ENCODE data around the gene DLEC1.

DLEC1 gene

DNA sequence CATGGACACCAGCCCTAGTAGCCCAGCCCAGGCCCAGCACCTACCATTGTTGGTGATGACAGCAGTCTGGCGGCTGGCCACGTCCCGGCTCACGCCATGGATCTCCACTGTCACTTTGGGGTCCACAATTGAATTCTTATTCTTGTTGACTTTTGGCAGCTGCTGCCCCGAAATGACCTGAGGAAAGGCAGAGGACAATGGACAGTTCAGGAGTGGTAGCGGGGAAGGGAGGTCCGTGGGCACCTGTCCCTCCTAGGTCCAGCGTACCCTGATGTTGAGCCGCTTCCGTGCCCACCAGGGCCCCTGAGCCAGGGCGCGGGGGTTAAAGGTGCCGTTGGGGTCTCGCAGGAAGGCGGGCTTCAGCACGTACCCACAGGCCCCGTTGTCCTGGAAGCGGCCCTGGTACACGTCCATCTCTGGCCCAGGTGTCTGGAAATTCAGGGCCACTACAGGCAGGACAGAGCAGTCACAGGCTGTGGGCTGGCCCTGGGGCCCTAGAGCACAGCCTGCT, 30.8 kb upstream of the DLEC1 start:
- H3K9ac ChIP-seq (ENCODE audit: low read length in 2 of 2): no peak overlapping the region
- H3K36me3 ChIP-seq (ENCODE audit: control insufficient read depth in 2 of 2, insufficient read depth in 2 of 2, low read length in 2 of 2): peaks cover 14 to 37% of the 10 kb centered on the region in 2 donors
- H3K27ac ChIP-seq (ENCODE audit: low read length): no peak overlapping the region
- peaks cover 11% of the 10 kb centered on the region for H3K4me1 ChIP-seq (ENCODE audit: control insufficient read depth, insufficient read depth, low read length)
- no peak overlapping the region for H3K4me3 ChIP-seq (ENCODE audit: low read length in 2 of 2)
- no peaks in the 10 kb centered on the region for H3K27me3 ChIP-seq (ENCODE audit: control insufficient read depth in 1 of 2, insufficient read depth in 2 of 2, low read length in 2 of 2)
- H3K9me3 ChIP-seq (ENCODE audit: control insufficient read depth in 2 of 2, low read length in 2 of 2): no peaks in the 10 kb centered on the region

GRCh38 chr3:38008971-38009580, 29.9 kb upstream of the DLEC1 start:
- no peaks in the 10 kb centered on the region for H3K9me3 ChIP-seq (ENCODE audit: control insufficient read depth in 2 of 2, low read length in 2 of 2)
- peaks cover 5% of the 10 kb centered on the region for H3K4me1 ChIP-seq (ENCODE audit: control insufficient read depth, insufficient read depth, low read length)
- no peak overlapping the region for H3K4me3 ChIP-seq (ENCODE audit: low read length in 2 of 2)
- H3K27ac ChIP-seq (ENCODE audit: low read length): no peak overlapping the region
- no peak overlapping the region for H3K9ac ChIP-seq (ENCODE audit: low read length in 2 of 2)
- H3K36me3 ChIP-seq (ENCODE audit: control insufficient read depth in 2 of 2, insufficient read depth in 2 of 2, low read length in 2 of 2): peaks cover 14 to 41% of the 10 kb centered on the region in 2 donors
- H3K27me3 ChIP-seq (ENCODE audit: control insufficient read depth in 1 of 2, insufficient read depth in 2 of 2, low read length in 2 of 2): no peaks in the 10 kb centered on the region

- no peaks in the 10 kb centered on the region for H3K4me1 ChIP-seq (ENCODE audit: control insufficient read depth, insufficient read depth, low read length)
- H3K27me3 ChIP-seq (ENCODE audit: control insufficient read depth in 1 of 2, insufficient read depth in 2 of 2, low read length in 2 of 2): no peaks in the 10 kb centered on the region
- peaks cover 14 to 44% of the 10 kb centered on the region in 2 donors for H3K36me3 ChIP-seq (ENCODE audit: control insufficient read depth in 2 of 2, insufficient read depth in 2 of 2, low read length in 2 of 2)
- H3K9me3 ChIP-seq (ENCODE audit: control insufficient read depth in 2 of 2, low read length in 2 of 2): no peaks in the 10 kb centered on the region
- no peak overlapping the region for H3K4me3 ChIP-seq (ENCODE audit: low read length in 2 of 2)
- no peak overlapping the region for H3K9ac ChIP-seq (ENCODE audit: low read length in 2 of 2)
- H3K27ac ChIP-seq (ENCODE audit: low read length): no peak overlapping the region
Observed at GRCh38 chr3:38009807-38010591, 29.0 kb upstream of the DLEC1 start.

GRCh38 chr3:38011111-38011510, 27.9 kb upstream of the DLEC1 start:
- Histone ChIP-seq H3K9ac (ENCODE audit: low read length in 2 of 2) (no peak overlapping the region), H3K9me3 (ENCODE audit: control insufficient read depth in 2 of 2, low read length in 2 of 2) (peaks cover 0 to 5% of the 10 kb centered on the region in 2 donors), H3K4me1 (ENCODE audit: control insufficient read depth, insufficient read depth, low read length) (no peaks in the 10 kb centered on the region), H3K27ac (ENCODE audit: low read length) (no peak overlapping the region), H3K36me3 (ENCODE audit: control insufficient read depth in 2 of 2, insufficient read depth in 2 of 2, low read length in 2 of 2) (peaks cover 24 to 52% of the 10 kb centered on the region in 2 donors), H3K27me3 (ENCODE audit: control insufficient read depth in 1 of 2, insufficient read depth in 2 of 2, low read length in 2 of 2) (no peaks in the 10 kb centered on the region), H3K4me3 (ENCODE audit: low read length in 2 of 2) (no peak overlapping the region)

GRCh38 chr3:38015485-38015884, 23.5 kb upstream of the DLEC1 start:
- Histone ChIP-seq H3K27me3 (ENCODE audit: control insufficient read depth in 1 of 2, insufficient read depth in 2 of 2, low read length in 2 of 2) (no peaks in the 10 kb centered on the region), H3K9ac (ENCODE audit: low read length in 2 of 2) (no peak overlapping the region)

DNA sequence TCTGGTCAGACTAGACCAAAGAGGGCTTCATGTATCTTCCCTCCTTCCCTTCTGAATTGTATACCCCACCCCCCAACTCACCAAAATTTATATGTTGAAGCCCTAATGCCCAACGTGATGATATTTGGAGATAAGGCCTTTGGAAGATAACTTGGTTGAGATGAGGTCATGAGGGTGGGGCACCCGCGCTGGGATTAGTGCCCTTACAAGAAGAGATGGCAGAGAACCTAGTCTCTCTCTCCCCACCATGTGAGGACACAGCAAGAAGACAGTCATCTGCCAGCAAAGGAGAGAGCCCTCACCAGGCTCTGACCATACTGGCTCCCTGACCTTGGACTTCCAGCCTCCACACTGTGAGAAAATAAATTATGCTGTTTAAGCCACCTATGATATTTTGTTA, 23.0 kb upstream of the DLEC1 start:
- H3K4me3 ChIP-seq (ENCODE audit: low read length in 2 of 2): no peak overlapping the region
- peaks cover 0 to 14% of the 10 kb centered on the region in 2 donors for H3K9me3 ChIP-seq (ENCODE audit: control insufficient read depth in 2 of 2, low read length in 2 of 2)
- H3K27me3 ChIP-seq (ENCODE audit: control insufficient read depth in 1 of 2, insufficient read depth in 2 of 2, low read length in 2 of 2): no peaks in the 10 kb centered on the region
- H3K4me1 ChIP-seq (ENCODE audit: control insufficient read depth, insufficient read depth, low read length): no peaks in the 10 kb centered on the region
- H3K9ac ChIP-seq (ENCODE audit: low read length in 2 of 2): no peak overlapping the region
- peaks cover 29 to 52% of the 10 kb centered on the region in 2 donors for H3K36me3 ChIP-seq (ENCODE audit: control insufficient read depth in 2 of 2, insufficient read depth in 2 of 2, low read length in 2 of 2)
- H3K27ac ChIP-seq (ENCODE audit: low read length): no peak overlapping the region

More at GRCh38 chr3:38015485-38015884, 23.5 kb upstream of the DLEC1 start:
- H3K27ac ChIP-seq (ENCODE audit: low read length): no peak overlapping the region
- H3K9me3 ChIP-seq (ENCODE audit: control insufficient read depth in 2 of 2, low read length in 2 of 2): peaks cover 0 to 14% of the 10 kb centered on the region in 2 donors
- peaks cover 29 to 54% of the 10 kb centered on the region in 2 donors for H3K36me3 ChIP-seq (ENCODE audit: control insufficient read depth in 2 of 2, insufficient read depth in 2 of 2, low read length in 2 of 2)
- no peaks in the 10 kb centered on the region for H3K4me1 ChIP-seq (ENCODE audit: control insufficient read depth, insufficient read depth, low read length)
- no peak overlapping the region for H3K4me3 ChIP-seq (ENCODE audit: low read length in 2 of 2)

- Histone ChIP-seq H3K27me3 (ENCODE audit: control insufficient read depth in 1 of 2, insufficient read depth in 2 of 2, low read length in 2 of 2) (no peaks in the 10 kb centered on the region), H3K27ac (ENCODE audit: low read length) (no peak overlapping the region), H3K9me3 (ENCODE audit: control insufficient read depth in 2 of 2, low read length in 2 of 2) (peaks cover 0 to 14% of the 10 kb centered on the region in 2 donors), H3K4me1 (ENCODE audit: control insufficient read depth, insufficient read depth, low read length) (no peaks in the 10 kb centered on the region), H3K9ac (ENCODE audit: low read length in 2 of 2) (no peak overlapping the region), H3K36me3 (ENCODE audit: control insufficient read depth in 2 of 2, insufficient read depth in 2 of 2, low read length in 2 of 2) (peaks cover 28 to 48% of the 10 kb centered on the region in 2 donors), H3K4me3 (ENCODE audit: low read length in 2 of 2) (no peak overlapping the region)
Observed at GRCh38 chr3:38016410-38016809, 22.6 kb upstream of the DLEC1 start.

- Histone ChIP-seq H3K4me1 (ENCODE audit: control insufficient read depth, insufficient read depth, low read length) (no peaks in the 10 kb centered on the region), H3K9ac (ENCODE audit: low read length in 2 of 2) (no peak overlapping the region), H3K27me3 (ENCODE audit: control insufficient read depth in 1 of 2, insufficient read depth in 2 of 2, low read length in 2 of 2) (no peaks in the 10 kb centered on the region), H3K36me3 (ENCODE audit: control insufficient read depth in 2 of 2, insufficient read depth in 2 of 2, low read length in 2 of 2) (peaks cover 25 to 46% of the 10 kb centered on the region in 2 donors), H3K27ac (ENCODE audit: low read length) (no peak overlapping the region), H3K4me3 (ENCODE audit: low read length in 2 of 2) (no peak overlapping the region), H3K9me3 (ENCODE audit: control insufficient read depth in 2 of 2, low read length in 2 of 2) (peaks cover 0 to 14% of the 10 kb centered on the region in 2 donors)
Observed at GRCh38 chr3:38016847-38017444, 22.1 kb upstream of the DLEC1 start.

DNA sequence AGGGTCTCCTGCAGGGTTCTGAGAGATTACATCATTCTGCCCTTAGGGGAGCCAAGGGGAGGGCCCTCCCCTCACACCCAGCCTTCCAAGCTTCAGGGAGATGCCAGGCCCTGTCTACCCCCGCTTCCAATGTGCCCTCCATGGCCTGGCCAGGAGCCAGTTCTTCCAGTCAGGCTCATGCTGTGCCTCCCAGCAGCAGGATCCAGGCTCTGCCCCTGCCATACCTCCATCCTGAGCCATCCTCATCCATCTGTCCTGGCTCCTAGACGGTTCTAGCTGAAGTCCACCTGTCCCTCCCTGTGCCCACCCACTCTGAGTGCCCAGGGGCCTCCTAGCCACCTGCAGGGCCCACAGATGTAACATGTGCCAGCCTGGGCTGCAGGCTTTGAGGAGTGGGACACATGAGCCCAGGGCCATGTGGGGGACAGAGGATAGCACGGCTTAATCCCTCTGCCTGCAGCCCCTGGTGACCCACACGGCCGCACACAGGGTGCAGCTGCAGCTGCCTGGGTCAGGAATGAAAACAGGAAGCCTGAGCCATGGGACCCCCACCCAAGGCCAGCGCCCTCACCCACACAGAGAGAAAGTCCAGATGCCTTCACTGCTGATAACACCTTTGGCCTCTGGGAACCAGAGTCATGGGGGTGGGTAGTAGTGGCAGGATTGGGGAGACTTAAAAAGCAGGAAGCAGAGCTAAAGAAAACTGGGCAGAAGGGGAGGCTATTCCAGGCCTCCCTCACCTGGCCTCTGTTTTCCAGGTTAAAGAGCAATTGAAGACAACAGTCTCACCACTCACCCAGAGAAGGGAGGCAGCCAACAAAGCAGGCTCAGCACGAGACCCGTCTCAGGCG, 21.3 kb upstream of the DLEC1 start:
- Histone ChIP-seq H3K4me3 (ENCODE audit: low read length in 2 of 2) (no peak overlapping the region), H3K27ac (ENCODE audit: low read length) (no peak overlapping the region), H3K36me3 (ENCODE audit: control insufficient read depth in 2 of 2, insufficient read depth in 2 of 2, low read length in 2 of 2) (peaks cover 25 to 46% of the 10 kb centered on the region in 2 donors), H3K9ac (ENCODE audit: low read length in 2 of 2) (no peak overlapping the region), H3K27me3 (ENCODE audit: control insufficient read depth in 1 of 2, insufficient read depth in 2 of 2, low read length in 2 of 2) (no peaks in the 10 kb centered on the region), H3K4me1 (ENCODE audit: control insufficient read depth, insufficient read depth, low read length) (no peaks in the 10 kb centered on the region), H3K9me3 (ENCODE audit: control insufficient read depth in 2 of 2, low read length in 2 of 2) (peaks cover 0 to 14% of the 10 kb centered on the region in 2 donors)
